ENCODE measurements around the gene ECE1. TPM values are rescaled to one million over a fixed set of nuclear protein-coding genes. Genes with fewer than 3 reads are reported as not detected.
"Not testable (repeated sequence)": the region's sequence is repeated elsewhere in the genome, so short reads cannot be mapped to it uniquely, and the experiment has no call there.

The ECE1 gene
- total and polyA plus RNA-seq, 7 experiments from 2014 or later: 21.3 to 97.4 (median 71.2) TPM

- no peak for DNase-seq
- Mint-ChIP-seq H3K9me3 (no peaks in the 10 kb centered on the region), H3K27me3 (peaks cover 4 to 17% (median 5%) of the 10 kb centered on the region in 5 donors), H3K36me3 (no peaks in the 10 kb centered on the region), H3K27ac (no peak overlapping the region), H3K4me1 (peaks cover 0 to 17% (median 3%) of the 10 kb centered on the region in 7 donors), H3K4me3 (no peak overlapping the region)
- intact Hi-C loops (cut with micrococcal nuclease): no loop called here
- H3K4me1 ChIP-seq (ENCODE audit: control insufficient read depth in 2 of 2, insufficient read depth in 2 of 2, low read length in 2 of 2): no peaks in the 10 kb centered on the region
- no peaks in the 10 kb centered on the region for H3K9me3 ChIP-seq (ENCODE audit: control insufficient read depth in 2 of 3, low read length in 3 of 3)
- CTCF ChIA-PET: interaction anchor here (0.7 to 1.8 kb wide), 2 partner anchors 146 to 495 kb away, joined by 4 read pairs; no protein-coding TSS in a partner anchor
- H3K27me3 ChIP-seq (ENCODE audit: control insufficient read depth in 2 of 2, insufficient read depth in 2 of 2, low read length in 2 of 2): no peaks in the 10 kb centered on the region
- no peak for ATAC-seq
- no peaks in the 10 kb centered on the region for H3K36me3 ChIP-seq (ENCODE audit: control insufficient read depth in 2 of 3, insufficient read depth in 3 of 3, low read length in 3 of 3)
- H3K4me3 ChIP-seq (ENCODE audit: low read length): no peak overlapping the region
- POLR2A ChIA-PET: no interaction called here
- no peak overlapping the region for H3K27ac ChIP-seq (ENCODE audit: low read depth, low read length)
Observed at GRCh38 chr1:21192284-21192683, 98.0 kb downstream of the ECE1 start.

GRCh38 chr1:21190771-21191170 is 99.5 kb downstream of the ECE1 start:
- Mint-ChIP-seq H3K4me1 (peaks cover 0 to 17% (median 3%) of the 10 kb centered on the region in 7 donors), H3K27me3 (peaks cover 0 to 12% (median 3%) of the 10 kb centered on the region in 5 donors)
- H3K27me3 ChIP-seq (ENCODE audit: control insufficient read depth in 2 of 2, insufficient read depth in 2 of 2, low read length in 2 of 2); intact Hi-C loops (cut with micrococcal nuclease); POLR2A ChIA-PET; H3K4me3 Mint-ChIP-seq; H3K4me1 ChIP-seq (ENCODE audit: control insufficient read depth in 2 of 2, insufficient read depth in 2 of 2, low read length in 2 of 2); H3K36me3 Mint-ChIP-seq; H3K36me3 ChIP-seq (ENCODE audit: control insufficient read depth in 2 of 3, insufficient read depth in 3 of 3, low read length in 3 of 3); H3K9me3 Mint-ChIP-seq; H3K4me3 ChIP-seq (ENCODE audit: low read length); DNase-seq; H3K27ac Mint-ChIP-seq; H3K27ac ChIP-seq (ENCODE audit: low read depth, low read length); H3K9me3 ChIP-seq (ENCODE audit: control insufficient read depth in 2 of 3, low read length in 3 of 3); ATAC-seq: not testable (repeated sequence)
- CTCF ChIA-PET: interaction anchor here (0.6 kb wide), 1 partner anchor 494 kb away, joined by 4 read pairs; no protein-coding TSS in a partner anchor

- Mint-ChIP-seq H3K27ac (no peak overlapping the region), H3K4me3 (no peak overlapping the region), H3K36me3 (no peaks in the 10 kb centered on the region), H3K4me1 (peaks cover 0 to 13% (median under 1%) of the 10 kb centered on the region in 7 donors), H3K9me3 (no peaks in the 10 kb centered on the region), H3K27me3 (peaks cover 0 to 10% (median 3%) of the 10 kb centered on the region in 5 donors)
- POLR2A ChIA-PET: no interaction called here
- intact Hi-C loops (cut with micrococcal nuclease): no loop called here
- H3K4me3 ChIP-seq (ENCODE audit: low read length): no peak overlapping the region
- ATAC-seq: no peak
- H3K27ac ChIP-seq (ENCODE audit: low read depth, low read length): no peak overlapping the region
- no peaks in the 10 kb centered on the region for H3K4me1 ChIP-seq (ENCODE audit: control insufficient read depth in 2 of 2, insufficient read depth in 2 of 2, low read length in 2 of 2)
- H3K36me3 ChIP-seq (ENCODE audit: control insufficient read depth in 2 of 3, insufficient read depth in 3 of 3, low read length in 3 of 3): no peaks in the 10 kb centered on the region
- no peaks in the 10 kb centered on the region for H3K27me3 ChIP-seq (ENCODE audit: control insufficient read depth in 2 of 2, insufficient read depth in 2 of 2, low read length in 2 of 2)
- DNase-seq: no peak
- CTCF ChIA-PET: no interaction called here
- H3K9me3 ChIP-seq (ENCODE audit: control insufficient read depth in 2 of 3, low read length in 3 of 3): no peaks in the 10 kb centered on the region
Observed at GRCh38 chr1:21189906-21190500, 100.3 kb downstream of the ECE1 start.

- DNase-seq (no peak), ATAC-seq (no peak)
- CTCF ChIA-PET: no interaction called here
- Histone ChIP-seq H3K4me3 (ENCODE audit: low read length) (no peak overlapping the region), H3K4me1 (ENCODE audit: control insufficient read depth in 2 of 2, insufficient read depth in 2 of 2, low read length in 2 of 2) (no peaks in the 10 kb centered on the region), H3K27ac (ENCODE audit: low read depth, low read length) (no peak overlapping the region), H3K27me3 (ENCODE audit: control insufficient read depth in 2 of 2, insufficient read depth in 2 of 2, low read length in 2 of 2) (no peaks in the 10 kb centered on the region), H3K36me3 (ENCODE audit: control insufficient read depth in 2 of 3, insufficient read depth in 3 of 3, low read length in 3 of 3) (no peaks in the 10 kb centered on the region), H3K9me3 (ENCODE audit: control insufficient read depth in 2 of 3, low read length in 3 of 3) (no peaks in the 10 kb centered on the region)
- intact Hi-C loops (cut with micrococcal nuclease): no loop called here
- Mint-ChIP-seq H3K4me3 (no peak overlapping the region), H3K4me1 (peaks cover 0 to 13% (median 0%) of the 10 kb centered on the region in 7 donors), H3K9me3 (no peaks in the 10 kb centered on the region), H3K27me3 (peaks cover 0 to 9% (median 3%) of the 10 kb centered on the region in 5 donors), H3K36me3 (no peaks in the 10 kb centered on the region), H3K27ac (no peak overlapping the region)
- POLR2A ChIA-PET: no interaction called here
Observed at GRCh38 chr1:21189421-21189820, 100.8 kb downstream of the ECE1 start.

DNA sequence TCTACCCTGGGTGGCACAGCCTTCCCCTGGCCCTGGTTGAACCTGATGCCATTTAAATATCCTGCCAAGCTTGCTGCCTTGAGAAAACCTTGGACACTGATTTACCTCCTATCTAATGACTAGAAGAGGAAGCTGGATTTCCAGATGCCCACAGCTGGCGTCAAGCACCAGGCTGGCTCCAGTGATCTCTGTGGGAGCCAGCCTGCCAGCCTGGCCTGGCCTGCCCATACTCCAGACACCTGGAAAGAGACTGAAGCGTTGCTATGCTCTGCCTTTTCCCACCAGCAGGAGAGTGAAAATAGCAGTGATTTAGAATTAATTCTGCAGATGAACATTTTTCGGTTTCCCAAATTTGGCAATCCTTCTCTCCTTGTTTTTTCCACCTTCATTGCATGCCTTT is 102.0 kb downstream of the ECE1 start:
- no peaks in the 10 kb centered on the region for H3K36me3 ChIP-seq (ENCODE audit: control insufficient read depth in 2 of 3, insufficient read depth in 3 of 3, low read length in 3 of 3)
- peaks cover 0 to 18% (median 0%) of the 10 kb centered on the region in 7 donors for H3K4me1 Mint-ChIP-seq
- no peaks in the 10 kb centered on the region for H3K9me3 Mint-ChIP-seq
- ATAC-seq (no peak), DNase-seq (no peak)
- H3K27ac Mint-ChIP-seq: no peak overlapping the region
- ChIA-PET POLR2A (no interaction called here), CTCF (no interaction called here)
- no peak overlapping the region for H3K27ac ChIP-seq (ENCODE audit: low read depth, low read length)
- no peaks in the 10 kb centered on the region for H3K27me3 ChIP-seq (ENCODE audit: control insufficient read depth in 2 of 2, insufficient read depth in 2 of 2, low read length in 2 of 2)
- peaks cover 0 to 9% (median 0%) of the 10 kb centered on the region in 5 donors for H3K27me3 Mint-ChIP-seq
- H3K4me1 ChIP-seq (ENCODE audit: control insufficient read depth in 2 of 2, insufficient read depth in 2 of 2, low read length in 2 of 2): no peaks in the 10 kb centered on the region
- H3K9me3 ChIP-seq (ENCODE audit: control insufficient read depth in 2 of 3, low read length in 3 of 3): no peaks in the 10 kb centered on the region
- no peak overlapping the region for H3K4me3 ChIP-seq (ENCODE audit: low read length)
- H3K36me3 Mint-ChIP-seq: no peaks in the 10 kb centered on the region
- intact Hi-C loops (cut with micrococcal nuclease): no loop called here
- no peak overlapping the region for H3K4me3 Mint-ChIP-seq

DNA sequence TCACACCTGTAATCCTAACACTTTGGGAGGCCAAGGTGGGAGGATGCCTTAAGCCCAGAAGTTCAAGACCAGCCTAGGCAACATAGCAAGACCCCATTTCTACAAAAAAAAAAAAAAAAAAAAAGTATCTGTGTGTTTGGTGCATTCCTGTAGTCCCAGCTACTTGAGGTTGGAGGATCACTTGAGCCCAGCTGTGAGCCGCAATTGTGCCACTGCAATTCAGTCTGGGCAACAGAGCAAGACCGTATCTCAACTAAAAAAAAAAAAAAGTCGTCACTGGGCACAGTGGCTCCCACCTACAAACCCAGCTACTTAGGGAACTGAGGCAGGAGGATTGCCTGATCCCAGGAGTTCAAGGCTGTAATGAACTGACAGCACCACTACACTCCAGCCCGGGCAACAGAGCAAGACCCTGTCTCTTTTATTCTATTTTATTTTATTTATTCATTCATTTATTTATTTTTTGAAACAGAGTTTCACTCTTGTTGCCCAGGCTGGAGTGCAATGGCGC is 105.0 kb downstream of the ECE1 start:
- H3K9me3 Mint-ChIP-seq: no peaks in the 10 kb centered on the region
- ChIA-PET CTCF (interaction anchor here (0.7 kb wide), 1 partner anchor 381 kb away, joined by 3 read pairs; no protein-coding TSS in a partner anchor), POLR2A (interaction anchor here (0.8 kb wide), 1 partner anchor 9 kb away, joined by 5 read pairs; no protein-coding TSS in a partner anchor)
- Histone ChIP-seq H3K27ac (ENCODE audit: low read depth, low read length) (no peak overlapping the region), H3K36me3 (ENCODE audit: control insufficient read depth in 2 of 3, insufficient read depth in 3 of 3, low read length in 3 of 3) (no peaks in the 10 kb centered on the region), H3K4me1 (ENCODE audit: control insufficient read depth in 2 of 2, insufficient read depth in 2 of 2, low read length in 2 of 2) (no peaks in the 10 kb centered on the region), H3K4me3 (ENCODE audit: low read length) (no peak overlapping the region), H3K9me3 (ENCODE audit: control insufficient read depth in 2 of 3, low read length in 3 of 3) (no peaks in the 10 kb centered on the region), H3K27me3 (ENCODE audit: control insufficient read depth in 2 of 2, insufficient read depth in 2 of 2, low read length in 2 of 2) (no peaks in the 10 kb centered on the region)
- peaks cover 0 to 11% (median 0%) of the 10 kb centered on the region in 7 donors for H3K4me1 Mint-ChIP-seq
- H3K4me3 Mint-ChIP-seq: no peak overlapping the region
- no peak for ATAC-seq
- DNase-seq: no peak
- no peaks in the 10 kb centered on the region for H3K36me3 Mint-ChIP-seq
- intact Hi-C loops (cut with micrococcal nuclease): no loop called here
- H3K27ac Mint-ChIP-seq: no peak overlapping the region
- peaks cover 0 to 9% (median 0%) of the 10 kb centered on the region in 5 donors for H3K27me3 Mint-ChIP-seq

DNA sequence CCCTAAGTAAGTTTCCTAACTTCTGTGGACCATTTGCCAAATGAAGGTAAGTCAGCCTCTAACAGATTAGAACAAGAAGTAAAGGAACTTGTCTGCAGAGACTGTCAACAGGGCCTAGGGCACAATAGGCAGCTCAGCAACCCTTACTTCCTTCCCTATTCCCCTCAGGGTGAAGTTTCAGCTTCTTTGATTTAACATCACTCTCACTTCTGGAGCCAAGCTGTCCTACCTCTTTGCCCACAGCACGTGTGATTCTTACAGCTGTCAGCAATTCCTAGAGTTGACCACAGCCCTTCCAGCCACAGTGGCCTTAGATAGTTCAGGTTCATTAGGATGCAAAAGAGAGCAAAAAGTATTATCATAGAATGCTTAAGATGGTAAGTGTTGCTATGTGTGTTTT is 106.0 kb downstream of the ECE1 start:
- POLR2A ChIA-PET: interaction anchor here (0.6 kb wide), 1 partner anchor 36 kb away, joined by 3 read pairs; no protein-coding TSS in a partner anchor
- Histone ChIP-seq H3K27ac (ENCODE audit: low read depth, low read length) (no peak overlapping the region), H3K4me3 (ENCODE audit: low read length) (no peak overlapping the region), H3K27me3 (ENCODE audit: control insufficient read depth in 2 of 2, insufficient read depth in 2 of 2, low read length in 2 of 2) (no peaks in the 10 kb centered on the region), H3K9me3 (ENCODE audit: control insufficient read depth in 2 of 3, low read length in 3 of 3) (no peaks in the 10 kb centered on the region), H3K4me1 (ENCODE audit: control insufficient read depth in 2 of 2, insufficient read depth in 2 of 2, low read length in 2 of 2) (no peaks in the 10 kb centered on the region), H3K36me3 (ENCODE audit: control insufficient read depth in 2 of 3, insufficient read depth in 3 of 3, low read length in 3 of 3) (no peaks in the 10 kb centered on the region)
- intact Hi-C loops (cut with micrococcal nuclease): no loop called here
- no peaks in the 10 kb centered on the region for H3K36me3 Mint-ChIP-seq
- no peaks in the 10 kb centered on the region for H3K9me3 Mint-ChIP-seq
- no peak overlapping the region for H3K27ac Mint-ChIP-seq
- no peak overlapping the region for H3K4me3 Mint-ChIP-seq
- CTCF ChIA-PET: no interaction called here
- peak; percentile 54 for ATAC-seq
- peaks cover 0 to 10% (median 0%) of the 10 kb centered on the region in 5 donors for H3K27me3 Mint-ChIP-seq
- H3K4me1 Mint-ChIP-seq: peaks cover 0 to 5% (median 0%) of the 10 kb centered on the region in 7 donors
- DNase-seq: no peak

Measured in naive thymus-derived CD4-positive, alpha-beta T cell (primary cell).